Spinal cord (tissue), 10 donors: ENCODE results near the gene CTNNA2. TPM values are rescaled to one million over a fixed set of nuclear protein-coding genes. Genes with fewer than 3 reads are reported as not detected.
A peak's percentile ranks its signal among the peaks of the same experiment; 100 is the strongest.

ENCODE experiments used
- DNase-seq, 6 donors: peaks; one replicate each; pipeline versions ENCODE4 v3.0.0 to v3.0.0-alpha.2; 2013 to 2015; ENCODE audit warnings: low spot score in 6 of 6, low read depth in 4 of 6
- H3K27ac ChIP-seq: one replicate; pipeline ENCODE4 v1.5.1; 2013; ENCODE audit warnings: low read depth, low read length, control low read depth
- H3K27me3 ChIP-seq: one replicate; pipeline ENCODE4 v1.6.1; 2013; ENCODE audit warnings: low read length; ENCODE audit not compliant: control insufficient read depth, insufficient read depth
- H3K36me3 ChIP-seq: one replicate; pipeline ENCODE4 v1.6.1; 2013; ENCODE audit warnings: low read length; ENCODE audit not compliant: control insufficient read depth, insufficient read depth
- H3K4me1 ChIP-seq: one replicate; pipeline ENCODE4 v1.6.1; 2013; ENCODE audit warnings: low read length; ENCODE audit not compliant: control insufficient read depth, insufficient read depth
- H3K4me3 ChIP-seq: one replicate; pipeline ENCODE4 v1.5.1; 2013; ENCODE audit warnings: low read depth, low read length, control low read depth
- H3K9me3 ChIP-seq: one replicate; pipeline ENCODE4 v1.6.1; 2013; ENCODE audit warnings: low read length; ENCODE audit not compliant: control insufficient read depth, insufficient read depth
- WGBS: methylation state at CpG from one replicate; pipeline ENCODE4 v1.1.5; 2013; ENCODE audit warnings: missing lambda C conversion rate; ENCODE audit not compliant: insufficient coverage; 5-methylcytosine and 5-hydroxymethylcytosine counted together
- polyA plus RNA-seq, 2 donors: library from polyadenylated mRNA; unstranded; fragments of 120-200 nt; gene quantifications; one replicate each; pipeline ENCODE4 v1.2.1, GENCODE V29; 2013; ENCODE audit not compliant: insufficient read length in 2 of 2
- total RNA-seq, 2 donors: library from RNA; depleted of rRNA in 1 of 2; stranded (reverse); fragments of 120-200 nt in 1 of 2; fragments of >200 nt in 1 of 2; gene quantifications; one replicate each; pipeline versions ENCODE4 v1.2.3 to v1.2.4, GENCODE V29; 2013 to 2014
- donor health status: healthy.

CTNNA2 gene
- total and polyA plus RNA-seq, 4 donors, result 42.4 to 117 (median 84.7) TPM

DNA sequence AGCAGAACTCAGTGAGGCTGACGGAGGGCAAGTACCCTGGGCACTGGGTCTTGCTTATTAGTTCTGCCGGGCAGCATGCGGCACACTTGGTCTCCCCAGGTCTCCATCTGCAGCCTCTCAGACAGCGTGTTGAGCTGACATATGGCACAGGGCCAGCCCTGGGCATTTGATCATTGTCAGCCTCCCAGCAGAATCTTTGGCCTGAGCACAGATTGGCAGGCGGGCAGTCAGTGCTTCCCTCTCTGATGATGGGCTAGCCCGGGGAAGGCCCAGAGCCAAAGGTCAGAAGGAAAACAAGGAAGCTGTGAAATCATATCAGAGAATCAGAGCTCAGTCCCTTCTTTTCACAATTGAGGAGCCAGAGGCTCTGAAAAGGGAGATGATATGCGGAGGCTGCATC, 941.8 kb downstream of the CTNNA2 start:
- 25% methylated on average over 7 of the region's 7 CpGs for WGBS
- no peaks in the 10 kb centered on the region for H3K9me3 ChIP-seq
- H3K27me3 ChIP-seq, result no peaks in the 10 kb centered on the region
- DNase-seq, result peak in 5 of 6 donors; percentile 21 to 77 (median 39)
- no peak overlapping the region for H3K4me3 ChIP-seq
- peaks cover 8% of the 10 kb centered on the region for H3K4me1 ChIP-seq
- no peaks in the 10 kb centered on the region for H3K36me3 ChIP-seq
- H3K27ac ChIP-seq, result peak overlapping the region; percentile 72

DNA sequence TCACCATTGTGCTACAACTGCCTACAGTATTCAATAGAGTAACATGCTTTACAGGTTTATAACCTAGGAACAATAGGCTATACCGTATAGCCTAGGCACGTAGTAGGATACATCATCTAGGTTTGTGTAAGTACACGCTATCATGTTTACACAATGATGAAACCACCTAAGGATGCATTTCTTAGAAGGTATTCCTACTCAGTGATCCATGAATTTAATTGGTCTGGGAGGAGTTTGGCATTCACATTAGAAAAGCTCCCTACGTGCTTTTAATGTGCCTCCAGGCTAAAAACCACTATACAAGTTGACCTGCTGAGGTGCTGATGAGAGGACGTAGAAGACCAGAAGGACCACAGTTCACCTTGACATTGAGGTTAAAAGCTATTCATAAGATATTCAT, 946.2 kb downstream of the CTNNA2 start:
- WGBS, result no CpG with 5 or more reads among the region's 5 CpGs
- no peak overlapping the region for H3K4me3 ChIP-seq

DNA sequence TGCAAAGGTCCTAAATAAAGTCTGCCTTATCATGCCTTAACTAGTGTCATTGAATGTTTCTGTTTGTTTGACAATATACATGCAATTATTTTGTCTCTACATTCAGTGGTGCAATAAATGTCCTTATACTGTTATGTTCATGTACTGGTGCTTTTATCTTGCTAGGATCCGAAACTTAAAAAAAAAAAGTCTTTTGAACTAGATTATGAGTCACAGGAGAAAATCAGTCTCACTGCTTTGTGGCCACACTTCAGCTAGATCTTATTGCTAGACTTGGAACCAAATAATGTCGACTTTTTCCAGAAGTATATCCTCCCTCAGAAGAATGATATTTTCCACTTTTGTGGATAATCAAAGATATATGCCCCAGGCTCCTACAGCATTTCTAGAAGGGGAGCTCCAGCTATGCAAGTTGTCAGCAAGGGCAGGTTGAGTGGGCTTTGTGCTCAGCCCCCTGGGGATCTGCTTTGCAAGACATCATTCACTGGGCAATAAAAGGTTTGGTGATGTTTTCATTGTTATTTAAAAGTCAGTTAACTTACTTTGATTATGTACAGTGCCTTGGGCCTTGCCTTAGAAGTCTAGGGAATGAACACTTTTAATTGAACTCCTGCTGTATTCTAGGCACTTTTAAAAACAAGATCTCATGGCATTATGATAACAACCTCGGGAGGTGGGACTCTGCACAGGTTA, 948.8 kb downstream of the CTNNA2 start:
- Histone ChIP-seq H3K4me1 (no peaks in the 10 kb centered on the region), H3K4me3 (no peak overlapping the region), H3K9me3 (no peaks in the 10 kb centered on the region), H3K36me3 (no peaks in the 10 kb centered on the region), H3K27ac (no peak overlapping the region), H3K27me3 (no peaks in the 10 kb centered on the region)
- DNase-seq, result no peak
- no CpG with 5 or more reads among the region's 3 CpGs for WGBS

More for the DNA sequence above, 946.2 kb downstream of the CTNNA2 start:
- DNase-seq, result peak in 1 of 6 donors; percentile 21
- no peaks in the 10 kb centered on the region for H3K36me3 ChIP-seq
- no peak overlapping the region for H3K27ac ChIP-seq
- H3K4me1 ChIP-seq, result peaks cover 8% of the 10 kb centered on the region
- H3K27me3 ChIP-seq, result no peaks in the 10 kb centered on the region
- no peaks in the 10 kb centered on the region for H3K9me3 ChIP-seq

DNA sequence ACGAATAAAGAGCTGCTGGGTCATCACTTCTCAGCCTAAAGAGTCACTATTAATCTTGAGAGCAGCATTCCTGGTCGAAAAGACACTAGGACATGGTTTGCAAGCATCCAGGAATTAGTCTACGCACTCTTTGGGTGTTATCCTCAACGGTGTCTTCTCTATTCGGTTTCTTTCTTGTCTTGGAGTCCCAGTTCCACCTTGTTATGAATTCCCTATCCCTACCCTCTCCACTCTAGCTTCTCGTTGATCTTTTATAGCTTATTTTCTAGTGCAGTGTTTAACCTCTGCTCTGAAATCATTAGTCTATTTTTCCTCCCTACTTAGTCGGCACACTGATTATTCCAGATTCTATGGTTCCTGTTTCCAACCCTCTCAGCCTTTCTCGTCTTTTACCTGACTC, 949.8 kb downstream of the CTNNA2 start:
- Histone ChIP-seq H3K4me1 (no peaks in the 10 kb centered on the region), H3K27ac (no peak overlapping the region), H3K27me3 (no peaks in the 10 kb centered on the region), H3K4me3 (no peak overlapping the region), H3K9me3 (no peaks in the 10 kb centered on the region), H3K36me3 (no peaks in the 10 kb centered on the region)
- no peak for DNase-seq
- 88% methylated on average over 7 of the region's 8 CpGs for WGBS

DNA sequence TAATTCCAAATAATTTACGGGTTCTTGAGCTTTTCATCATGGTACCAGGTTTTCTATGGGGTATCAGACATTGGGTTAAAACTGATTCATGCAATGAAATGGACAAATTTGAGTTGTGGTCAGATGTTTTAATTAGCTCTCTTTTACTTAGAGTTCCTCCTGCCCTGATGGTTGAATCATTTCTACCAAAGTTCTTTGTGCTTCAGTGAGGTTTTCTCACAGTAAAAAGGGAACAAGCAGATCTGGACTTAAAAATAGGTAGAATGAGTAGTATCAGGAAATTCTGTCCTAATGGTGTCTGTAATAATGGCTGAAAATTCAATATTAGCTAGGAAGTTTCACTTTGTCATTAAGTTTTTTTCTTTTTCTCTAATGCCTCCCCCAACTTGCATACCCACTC, 951.4 kb downstream of the CTNNA2 start:
- H3K4me1 ChIP-seq, result no peaks in the 10 kb centered on the region
- H3K27ac ChIP-seq, result no peak overlapping the region
- no peaks in the 10 kb centered on the region for H3K36me3 ChIP-seq
- no peaks in the 10 kb centered on the region for H3K9me3 ChIP-seq
- H3K27me3 ChIP-seq, result no peaks in the 10 kb centered on the region
- WGBS, result no CpG with 5 or more reads among the region's 1 CpG
- no peak overlapping the region for H3K4me3 ChIP-seq
- no peak for DNase-seq

DNA sequence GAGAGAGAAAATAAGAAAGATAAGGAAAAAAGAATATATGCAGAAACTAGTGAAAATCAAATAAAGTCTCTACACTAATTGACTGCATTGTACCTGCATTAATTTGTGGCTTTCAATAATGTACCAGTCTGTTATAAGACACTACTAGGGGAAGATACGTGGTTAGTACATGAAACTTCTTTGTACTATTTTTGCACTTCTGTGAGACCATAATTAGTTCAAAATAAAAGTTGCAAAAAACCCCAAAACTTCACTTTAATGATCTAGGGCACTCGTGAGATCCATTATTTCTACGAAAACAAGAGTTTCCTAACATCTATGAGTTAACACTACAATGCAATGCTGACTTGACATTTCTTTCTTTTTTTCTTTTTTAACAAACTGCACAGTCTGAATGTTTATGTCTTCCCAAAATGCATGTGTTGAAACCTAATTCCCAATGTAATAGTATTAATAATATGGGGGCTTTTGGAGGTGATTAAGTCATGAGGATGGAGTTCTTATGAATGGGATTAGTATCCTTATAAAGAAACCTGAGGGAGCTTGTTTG, 954.5 kb downstream of the CTNNA2 start:
- H3K4me1 ChIP-seq, result no peaks in the 10 kb centered on the region
- H3K9me3 ChIP-seq, result no peaks in the 10 kb centered on the region
- 100% methylated on average over 1 of the region's 3 CpGs for WGBS
- no peaks in the 10 kb centered on the region for H3K27me3 ChIP-seq
- H3K36me3 ChIP-seq, result no peaks in the 10 kb centered on the region
- no peak overlapping the region for H3K27ac ChIP-seq
- no peak overlapping the region for H3K4me3 ChIP-seq
- DNase-seq, result no peak

DNA sequence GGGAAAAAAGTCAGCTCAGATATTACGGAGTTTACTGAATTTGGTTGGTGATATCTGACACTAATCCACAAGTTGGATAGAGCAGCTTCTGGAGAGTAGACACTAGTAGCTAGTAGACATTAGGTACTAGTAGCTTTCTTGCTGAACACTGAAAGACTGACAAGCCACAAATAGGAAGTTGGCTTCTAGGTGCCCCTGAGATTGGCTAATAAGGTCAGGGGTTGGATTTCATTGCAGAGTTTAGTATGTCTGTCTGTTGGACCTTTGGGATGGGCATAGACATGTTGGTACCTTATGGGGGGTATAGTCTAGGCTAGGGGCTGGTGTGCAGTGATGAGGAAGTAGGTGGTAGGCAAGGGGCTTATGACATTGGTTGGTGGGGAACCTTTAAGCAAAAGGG, 956.6 kb downstream of the CTNNA2 start:
- Histone ChIP-seq H3K9me3 (no peaks in the 10 kb centered on the region), H3K27me3 (no peaks in the 10 kb centered on the region), H3K4me3 (no peak overlapping the region), H3K27ac (no peak overlapping the region), H3K36me3 (no peaks in the 10 kb centered on the region), H3K4me1 (no peaks in the 10 kb centered on the region)
- no peak for DNase-seq
- WGBS, result no CpG with 5 or more reads among the region's 1 CpG

DNA sequence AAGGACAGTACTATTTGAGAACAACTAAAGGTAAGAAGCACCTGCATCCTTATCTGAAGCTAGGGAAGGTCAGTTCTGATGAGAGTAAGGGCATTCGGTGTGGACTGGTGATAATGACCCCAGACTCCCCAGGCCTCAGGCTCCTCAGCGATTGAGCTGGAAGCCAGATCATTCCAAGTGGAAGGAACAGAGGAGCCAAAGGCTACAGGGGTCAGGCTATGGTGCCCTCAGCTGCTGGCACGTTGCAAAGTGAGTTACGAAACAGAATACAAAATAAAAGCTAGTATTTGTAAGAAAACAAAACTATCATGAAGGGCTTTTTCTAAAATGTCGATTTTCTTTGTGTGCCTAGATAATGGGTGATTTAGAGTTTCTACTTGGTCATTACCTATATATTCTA, 960.2 kb downstream of the CTNNA2 start:
- no peak for DNase-seq
- H3K4me1 ChIP-seq, result no peaks in the 10 kb centered on the region
- H3K9me3 ChIP-seq, result no peaks in the 10 kb centered on the region
- 85% methylated on average over 2 of the region's 5 CpGs for WGBS
- no peak overlapping the region for H3K4me3 ChIP-seq
- H3K27me3 ChIP-seq, result no peaks in the 10 kb centered on the region
- no peak overlapping the region for H3K27ac ChIP-seq
- no peaks in the 10 kb centered on the region for H3K36me3 ChIP-seq

DNA sequence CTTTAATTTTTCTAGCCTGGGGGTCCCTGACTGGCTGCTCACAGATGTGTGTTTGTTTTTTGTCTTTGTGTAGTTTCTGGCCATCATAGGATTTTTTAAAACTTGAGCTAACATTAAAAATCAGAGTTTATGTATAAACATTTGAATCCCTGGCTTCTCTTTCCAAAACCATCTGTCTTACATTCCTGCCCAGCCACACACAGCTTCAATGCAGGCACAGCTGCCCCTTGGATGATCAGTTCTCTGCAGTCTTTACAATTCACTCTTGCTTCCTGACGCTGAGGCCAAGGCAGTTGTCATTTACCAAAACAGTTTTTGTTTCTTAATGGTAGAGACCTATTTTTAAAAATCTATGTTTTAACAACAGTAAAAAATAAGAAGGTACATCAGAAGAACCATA, 960.9 kb downstream of the CTNNA2 start:
- no peaks in the 10 kb centered on the region for H3K27me3 ChIP-seq
- WGBS, result no CpG with 5 or more reads among the region's 1 CpG
- DNase-seq, result peak in 1 of 6 donors; percentile 15
- no peak overlapping the region for H3K4me3 ChIP-seq
- peaks cover 1% of the 10 kb centered on the region for H3K9me3 ChIP-seq
- H3K4me1 ChIP-seq, result no peaks in the 10 kb centered on the region
- H3K36me3 ChIP-seq, result no peaks in the 10 kb centered on the region
- H3K27ac ChIP-seq, result no peak overlapping the region

DNA sequence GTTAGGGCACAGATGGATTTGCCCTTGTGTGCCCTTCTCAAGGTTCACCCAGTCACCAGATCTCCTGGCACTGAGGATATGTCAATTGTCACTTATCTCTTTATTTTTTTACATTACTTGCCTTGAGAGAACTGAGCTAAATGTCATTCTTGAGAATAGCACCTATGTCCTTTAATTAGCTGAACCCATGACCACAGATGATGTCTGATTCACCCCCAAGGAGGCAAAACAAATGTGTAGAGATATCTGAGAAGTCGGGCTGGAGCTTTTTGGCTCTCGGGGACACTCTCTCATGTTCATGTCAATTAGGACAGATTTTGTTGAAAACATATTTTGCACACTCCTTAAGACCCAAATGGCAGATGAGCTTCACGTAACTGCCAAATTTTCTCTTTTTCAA, 963.1 kb downstream of the CTNNA2 start:
- Histone ChIP-seq H3K9me3 (peaks cover 1% of the 10 kb centered on the region), H3K4me1 (no peaks in the 10 kb centered on the region), H3K4me3 (no peak overlapping the region), H3K36me3 (no peaks in the 10 kb centered on the region), H3K27me3 (no peaks in the 10 kb centered on the region), H3K27ac (peak overlapping the region; percentile 65)
- WGBS, result 40% methylated on average over 1 of the region's 3 CpGs
- DNase-seq, result no peak
